Hypothalamus (tissue), 51 donors: ENCODE results near the gene RPS19.
"Not testable (repeated sequence)": the region's sequence is repeated elsewhere in the genome, so short reads cannot be mapped to it uniquely, and the experiment has no call there.

Experiments
- DNase-seq, 51 donors: peaks; one replicate each; lab custom pipeline; 2025; lab: John Stamatoyannopoulos, UW

Gene RPS19

GRCh38 chr19:41859213-41859617 is 840 bp upstream of the RPS19 start:
- no peak for DNase-seq

- peak in 1 of 51 donors; percentile 9 for DNase-seq
Observed at GRCh38 chr19:41860419-41861115, 512 bp downstream of the RPS19 start.

DNA sequence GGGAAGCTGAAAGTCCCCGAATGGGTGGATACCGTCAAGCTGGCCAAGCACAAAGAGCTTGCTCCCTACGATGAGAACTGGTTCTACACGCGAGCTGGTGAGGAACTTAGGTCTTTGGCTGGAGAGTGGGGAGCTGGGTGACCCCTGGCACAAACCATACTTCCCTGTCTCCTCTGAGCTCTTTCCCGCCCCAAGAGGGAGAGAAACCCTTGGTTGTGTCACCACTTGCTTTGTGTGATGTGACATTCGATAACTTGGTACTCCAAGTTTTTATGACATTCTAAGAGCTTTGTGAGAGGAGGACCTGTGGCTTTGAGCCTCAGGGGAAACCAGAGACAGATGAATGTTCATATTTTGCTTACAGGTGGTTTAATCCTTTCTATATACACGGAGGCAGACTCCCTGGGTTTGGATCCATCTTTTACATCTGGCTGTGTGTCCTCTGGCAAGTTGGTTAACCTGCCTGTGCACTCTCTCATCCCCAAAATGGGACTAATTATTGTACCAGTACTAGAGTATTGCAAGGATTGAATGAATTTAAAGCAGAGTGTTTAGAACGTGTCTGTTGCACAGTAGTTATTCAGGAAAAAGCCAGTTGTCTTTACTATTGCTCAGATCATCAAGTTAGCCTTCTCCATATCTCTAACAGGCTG is 1.2 kb downstream of the RPS19 start:
- no peak for DNase-seq

DNA sequence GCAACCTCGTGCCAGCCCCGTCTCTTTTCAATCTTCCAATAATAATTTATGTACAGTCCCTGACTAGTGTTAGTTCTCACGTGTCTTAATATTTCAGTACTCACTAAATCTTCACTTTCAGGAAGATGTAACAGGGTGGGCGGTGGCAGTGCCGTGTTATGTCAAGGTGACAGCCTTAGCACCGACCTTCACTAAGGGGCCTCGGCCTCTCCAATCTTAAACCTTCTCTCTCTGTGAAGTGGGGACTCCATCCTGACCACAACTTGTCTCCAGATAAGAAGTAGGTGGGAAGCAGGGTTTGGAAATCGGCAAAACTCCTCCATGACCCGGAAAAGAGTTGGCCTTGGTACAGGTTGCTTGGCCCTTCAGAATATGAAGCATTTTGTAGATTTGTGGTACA is 1.8 kb downstream of the RPS19 start:
- no peak for DNase-seq

DNA sequence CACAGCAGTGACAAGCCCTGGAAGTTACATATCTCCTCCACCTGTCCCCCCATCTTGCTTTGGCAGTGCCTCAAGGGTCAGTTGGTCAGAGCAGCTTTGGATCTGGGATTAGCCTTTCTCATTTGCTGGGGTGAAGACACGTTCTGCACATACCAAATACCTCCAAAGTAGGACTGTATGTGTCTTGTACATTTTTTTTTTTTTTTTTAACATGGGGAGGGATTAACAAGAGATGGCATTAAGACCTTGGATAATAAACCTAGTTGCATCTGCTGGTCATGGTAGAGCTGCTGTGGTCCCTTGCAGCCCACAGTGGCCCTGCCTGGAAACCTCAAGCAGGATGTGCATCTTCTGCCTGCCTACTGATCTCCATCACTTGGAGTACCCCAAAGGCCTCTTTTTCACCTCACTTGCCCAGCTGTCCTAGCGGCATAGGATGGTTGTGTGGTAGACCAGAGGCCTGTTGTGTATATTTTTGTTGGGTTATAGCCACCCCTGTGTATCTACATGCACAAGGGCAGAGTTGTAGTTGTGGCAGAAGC is 2.5 kb downstream of the RPS19 start:
- DNase-seq = no peak

DNA sequence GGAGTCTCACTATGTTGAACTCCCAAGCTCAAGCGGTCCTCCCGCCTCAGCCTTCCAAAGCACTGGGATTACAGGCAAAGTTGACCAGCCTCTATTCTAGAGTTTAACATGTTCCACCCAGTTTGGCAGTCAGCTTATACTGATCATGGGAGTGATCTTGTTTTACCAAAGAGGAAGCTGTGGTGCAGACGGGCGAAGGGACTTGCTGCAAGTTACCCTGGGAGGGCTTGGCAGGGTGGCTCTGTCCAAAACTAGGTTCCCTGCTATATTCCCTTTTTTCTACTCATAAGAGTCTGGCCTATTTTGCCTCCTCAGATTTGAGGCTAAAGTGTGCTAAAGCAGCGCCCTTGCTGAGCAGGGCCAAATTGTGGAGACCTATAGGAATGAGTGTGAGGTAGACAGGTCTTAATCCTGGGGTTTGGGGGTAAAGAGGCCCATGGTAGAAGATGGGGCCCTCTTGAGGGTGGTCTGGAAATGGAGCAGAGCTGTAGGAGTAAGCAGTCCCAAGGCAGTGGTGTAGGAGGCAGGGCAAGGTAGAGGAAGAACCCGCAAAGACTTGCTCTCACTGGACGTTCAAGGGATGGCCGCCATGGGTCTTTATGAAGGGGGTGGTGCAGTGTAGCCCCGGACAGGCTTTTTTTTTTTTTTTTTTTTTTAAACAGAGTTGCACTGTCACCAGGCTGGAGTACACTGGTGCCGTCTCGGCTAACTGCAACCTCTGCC is 3.3 kb downstream of the RPS19 start:
- no peak for DNase-seq

GRCh38 chr19:41864374-41864773 is 4.3 kb downstream of the RPS19 start:
- DNase-seq = no peak

- DNase-seq = no peak
Observed at GRCh38 chr19:41866284-41866683, 6.2 kb downstream of the RPS19 start.

DNA sequence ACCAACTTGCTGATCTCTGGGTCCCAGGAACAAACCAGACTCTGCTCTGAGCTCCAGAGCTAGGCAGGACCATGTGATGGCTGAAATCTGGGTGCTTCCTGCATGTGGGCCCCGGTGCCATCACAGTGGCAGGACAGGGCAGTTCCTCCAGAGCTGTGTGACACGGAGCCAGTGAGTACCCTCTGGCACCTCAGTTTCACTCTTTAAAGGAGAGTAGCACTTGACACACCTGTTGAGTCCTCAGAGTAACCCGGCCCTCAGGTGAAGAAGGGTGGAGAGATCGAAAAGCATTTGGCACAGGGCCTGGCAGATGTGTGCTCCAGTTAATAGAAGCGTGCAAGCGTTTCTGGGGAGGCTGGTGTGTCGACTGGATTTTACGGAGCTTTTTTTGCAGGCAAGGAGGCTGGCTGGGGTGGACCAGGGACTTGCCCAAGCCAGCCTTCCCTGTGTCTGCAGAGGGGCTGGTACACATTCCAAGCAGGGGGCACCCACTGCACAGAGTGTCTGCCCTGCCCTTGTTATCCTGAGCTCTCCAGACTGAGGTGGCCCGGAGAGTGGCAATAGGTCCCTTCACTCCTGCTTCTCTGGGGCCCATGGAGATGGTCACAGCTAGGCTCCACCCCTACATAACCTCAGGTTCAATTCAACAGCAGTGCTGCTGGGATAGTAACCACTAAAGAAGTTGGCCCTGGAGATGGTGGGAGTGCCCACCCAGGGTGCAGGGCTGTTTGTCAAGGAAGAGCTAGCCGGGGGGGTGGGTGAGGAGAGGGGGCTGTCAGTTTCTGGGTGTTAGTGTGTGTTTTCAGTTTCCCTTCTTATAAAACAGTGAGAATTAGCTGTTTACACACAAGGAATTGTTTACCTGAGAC is 8.3 kb downstream of the RPS19 start:
- no peak for DNase-seq

- DNase-seq = no peak
Observed at GRCh38 chr19:41868989-41869300, 8.9 kb downstream of the RPS19 start.

GRCh38 chr19:41869374-41869955 is 9.4 kb downstream of the RPS19 start:
- DNase-seq = no peak

- peak in 1 of 51 donors; percentile 5 for DNase-seq
Observed at GRCh38 chr19:41870401-41870873, 10.4 kb downstream of the RPS19 start.

GRCh38 chr19:41871573-41872383 is 11.7 kb downstream of the RPS19 start:
- peak in 10 of 51 donors; percentile 5 to 20 (median 12) for DNase-seq

- DNase-seq = no peak
Observed at GRCh38 chr19:41872384-41872774, 12.3 kb downstream of the RPS19 start.

- peak in 32 of 51 donors; percentile 6 to 72 (median 22) for DNase-seq
Observed at GRCh38 chr19:41872775-41873647, 13.0 kb downstream of the RPS19 start.

- DNase-seq = not testable (repeated sequence)
Observed at GRCh38 chr19:41875973-41876372, 15.9 kb downstream of the RPS19 start.

- DNase-seq = peak in 2 of 51 donors; percentile 5 to 9
Observed at GRCh38 chr19:41876847-41877832, 17.1 kb downstream of the RPS19 start, which contains the start of gene CD79A. CD79A (plus strand) TSS chr19:41877279; CDS start chr19:41877305, 26 bp downstream.
